HepG2 (cell line): ENCODE results near the gene RIOK3. TPM values are rescaled to one million over a fixed set of nuclear protein-coding genes. Genes with fewer than 3 reads are reported as not detected.

Experiments
- ATAC-seq: fragments of 200-7000 bp; cut with Tn5 transposase; 3 replicates; pipeline ENCODE4 v1.9.1; 2020; ENCODE audit warnings: mild to moderate bottlenecking, moderate library complexity
- BruUV-seq: library from RNA; stranded (reverse); fragments of 400-500 nt; replicated peaks from 2 replicates; lab custom pipeline; 2021; lab: Mats Ljungman, UMichigan
- CTCF ChIA-PET: fragments of 300-600 bp; formaldehyde crosslinking; extraction: SDS; loops from one replicate; lab custom pipeline; 2021; ENCODE audit warnings: low total read pairs, inconsistent platforms, low intra/inter-chr PET ratio; lab: Yijun Ruan, JAX
- POLR2A ChIA-PET: fragments of 350-600 bp; sonication (Branson Sonifier 250); formaldehyde crosslinking; loops from one replicate; lab custom pipeline; 2020; ENCODE audit warnings: antibody characterized with exemption, inconsistent platforms; lab: Yijun Ruan, JAX
- DNase-seq: peaks from one replicate; pipeline ENCODE4 v3.0.0-alpha.2; 2015; ENCODE audit warnings: low spot score
- FAIRE-seq: peaks from 3 replicates; lab custom pipeline; 2011; peaks lifted over from hg19 to GRCh38; lab: Jason Lieb, UNC
- H2AFZ ChIP-seq: one replicate; pipeline ENCODE4 v1.6.1; 2011; ENCODE audit warnings: low read length, inconsistent platforms
- H3K27ac ChIP-seq: fragments of 300-600 bp; 3 replicates; pipeline ENCODE4 v1.8.0; 2011; ENCODE audit warnings: mixed run types, mild to moderate bottlenecking, mixed read lengths, low read length, inconsistent platforms; ENCODE audit not compliant: insufficient read depth; ENCODE audit errors: extremely low read length
- H3K27me3 ChIP-seq, 2 experiments: fragments of 200-600 bp in 1 of 2; 2 replicates in 1 of 2; 3 replicates in 1 of 2; pipeline versions ENCODE4 v1.6.0 to v1.8.0; 2011; ENCODE audit warnings: low read length in 2 of 2, mild to moderate bottlenecking in 2 of 2, moderate library complexity in 2 of 2, inconsistent platforms in 1 of 2; ENCODE audit not compliant: insufficient read depth in 2 of 2, control insufficient read depth in 1 of 2
- H3K36me3 ChIP-seq, 2 experiments: fragments of 200-600 bp in 1 of 2; replicated peaks in 1 of 2; 2 replicates in 1 of 2; 3 replicates in 1 of 2; pipeline versions ENCODE4 v1.5.1 to v1.8.0; 2011; ENCODE audit warnings: low read length in 2 of 2, inconsistent platforms in 1 of 2; ENCODE audit not compliant: insufficient read depth in 2 of 2, control insufficient read depth in 1 of 2
- H3K4me1 ChIP-seq: 2 replicates; pipeline ENCODE4 v1.5.1; 2012; ENCODE audit warnings: low read length, inconsistent platforms; ENCODE audit not compliant: insufficient read depth
- H3K4me2 ChIP-seq: 2 replicates; pipeline ENCODE4 v1.6.0; 2011; ENCODE audit warnings: low read depth, low read length, inconsistent platforms
- H3K4me3 ChIP-seq, 3 experiments: fragments of 200-600 bp in 1 of 3; sonication (generic), shearing (Covaris generic) in 1 of 3; replicated peaks in 1 of 3; 2 replicates each; pipeline ENCODE4 v1.5.1; 2011 to 2016; ENCODE audit warnings: low read length in 3 of 3, inconsistent platforms in 2 of 3, low read depth in 2 of 3, mild to moderate bottlenecking in 2 of 3, control low read depth in 1 of 3, mixed read lengths in 1 of 3; ENCODE audit not compliant: insufficient read depth in 1 of 3
- H3K79me2 ChIP-seq: one replicate; pipeline ENCODE4 v1.6.1; 2011; ENCODE audit warnings: low read length, inconsistent platforms; ENCODE audit not compliant: insufficient read depth
- H3K9ac ChIP-seq: 2 replicates; pipeline ENCODE4 v1.6.0; 2011; ENCODE audit warnings: mild to moderate bottlenecking, low read depth, low read length, inconsistent platforms; ENCODE audit not compliant: insufficient read depth
- H3K9me3 ChIP-seq: 2 replicates; pipeline ENCODE4 v1.5.1; 2012; ENCODE audit warnings: mild to moderate bottlenecking, low read length
- H4K20me1 ChIP-seq: 2 replicates; pipeline ENCODE4 v1.6.0; 2011; ENCODE audit warnings: inconsistent platforms, mild to moderate bottlenecking, low read length, moderate library complexity; ENCODE audit not compliant: insufficient read depth
- CEBPG ChIP-seq: IDR thresholded peaks from 2 replicates; pipeline ENCODE4 v1.6.1; 2016
- FOXM1 ChIP-seq: sonication (generic); formaldehyde crosslinking; IDR thresholded peaks from 2 replicates; pipeline ENCODE4 v1.5.0; 2020; ENCODE audit warnings: missing genetic modification reagents
- HIVEP1 ChIP-seq: sonication (generic); formaldehyde crosslinking; IDR thresholded peaks from 2 replicates; pipeline ENCODE4 v1.4.0; 2020; ENCODE audit warnings: mild to moderate bottlenecking, missing genetic modification reagents
- UBTF ChIP-seq: sonication (generic); formaldehyde crosslinking; IDR thresholded peaks from 2 replicates; pipeline ENCODE4 v1.4.0; 2020; ENCODE audit warnings: mild to moderate bottlenecking, missing genetic modification reagents
- WGBS: methylation state at CpG from one replicate; pipeline ENCODE4 v1.1.6; 2017; ENCODE audit warnings: low lambda C conversion rate; 5-methylcytosine and 5-hydroxymethylcytosine counted together
- in situ Hi-C: cut with HindIII; loops from 2 replicates; pipeline ENCODE4 v1.10.0; 2017; ENCODE audit warnings: low pct_unique_long_range_greater_than_20kb; ENCODE audit not compliant: extremely low pct_ligation_motif_present
- intact Hi-C: fragments of 100-400 bp; cut with micrococcal nuclease; formaldehyde crosslinking; loops from one replicate; pipeline ENCODE4 v1.10.0; 2022; ENCODE audit not compliant: unreplicated experiment
- polyA plus RNA-seq, 8 experiments: library from polyadenylated mRNA; depleted of rRNA in 3 of 8; stranded (reverse) in 7 of 8; unstranded in 1 of 8; fragments of >200 nt; fragmentation: Illumina TruSeq in 4 of 8; extraction: Trizol in 4 of 8; gene quantifications; 2 replicates each; pipeline versions ENCODE4 v1.2.1 to v1.2.3, GENCODE V29; 2011 to 2016; ENCODE audit warnings: low read depth in 4 of 8, missing spikeins in 1 of 8, mixed read lengths in 1 of 8; ENCODE audit not compliant: insufficient read depth in 1 of 8
- total RNA-seq, 5 experiments: library from RNA; depleted of rRNA; stranded (reverse); fragments of >200 nt; fragmentation: Illumina TruSeq; extraction: Trizol; gene quantifications; 2 replicates each; pipeline ENCODE4 v1.2.3, GENCODE V29; 2016; ENCODE audit warnings: low read depth in 1 of 5

RIOK3 gene
- total and polyA plus RNA-seq, 2 of the 13 experiments (the other 11 are each of a cell fraction or from before 2014, with no cell fraction given) = 26.7 to 36.0 TPM

- TF ChIP-seq HIVEP1 (CRISPR knock-in tag) = no peak
- no peak for TF ChIP-seq FOXM1 (CRISPR knock-in tag)
Measured at GRCh38 chr18:23458830-23459529, 5.9 kb downstream of the RIOK3 start (continued).

GRCh38 chr18:23459530-23459921 lies 6.4 kb downstream of the RIOK3 start:
- Histone ChIP-seq H3K4me3 (no peak overlapping the region), H3K36me3 (peaks cover 10 to 24% of the 10 kb centered on the region in 2 experiments), H3K27ac (no peak overlapping the region), H4K20me1 (peaks cover 46% of the 10 kb centered on the region), H3K9me3 (no peaks in the 10 kb centered on the region), H3K4me1 (peaks cover 62% of the 10 kb centered on the region), H3K9ac (no peak overlapping the region), H3K27me3 (no peaks in the 10 kb centered on the region), H2AFZ (no peak overlapping the region), H3K79me2 (peaks cover 75% of the 10 kb centered on the region), H3K4me2 (no peak overlapping the region)
- 80% methylated on average over 7 of the region's 7 CpGs for WGBS
- in situ Hi-C loops = no loop called here
- BruUV-seq = no TSS peak
- intact Hi-C loops = no loop called here
- ChIA-PET CTCF (no interaction called here), POLR2A (interaction anchor here (1.4 kb wide), 1 partner anchor 43 kb away, joined by 3 read pairs; the partner anchor contains the start of gene RMC1)
- FAIRE-seq (no peak), DNase-seq (peak; percentile 23), ATAC-seq (no peak)
- no peak for TF ChIP-seq UBTF
- TF ChIP-seq CEBPG (CRISPR knock-in tag) = 0 out of 2 replicates have a peak, but pooled peaks have one; percentile 19
